ENCODE measurements around the gene ARPP19. TPM values are rescaled to one million over a fixed set of nuclear protein-coding genes. Genes with fewer than 3 reads are reported as not detected.
"Not testable (repeated sequence)": the region's sequence is repeated elsewhere in the genome, so short reads cannot be mapped to it uniquely, and the experiment has no call there.

Gene ARPP19
- total RNA-seq, 2 experiments from 2014 or later, result 182 to 201 TPM

DNA sequence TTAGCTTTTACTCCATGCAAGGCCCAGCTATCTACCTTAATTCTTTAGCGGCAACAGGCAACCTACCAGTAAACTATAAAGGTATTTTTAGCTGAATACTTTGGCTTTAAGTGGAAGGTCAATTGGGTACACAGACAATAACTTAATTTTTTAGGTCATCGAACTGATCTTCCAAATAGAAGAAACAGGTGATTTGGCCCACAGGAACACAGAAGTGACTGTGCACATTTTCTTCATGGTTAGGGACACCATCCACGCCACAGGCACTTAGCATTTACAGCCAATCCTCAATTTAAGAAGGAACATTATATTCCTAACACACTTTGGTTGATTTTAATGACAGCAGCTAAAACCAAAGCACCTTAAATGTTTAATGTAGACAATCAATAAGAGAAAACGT lies 1.9 kb downstream of the ARPP19 start:
- peak overlapping the region; percentile 25 for H3K27ac Mint-ChIP-seq

DNA sequence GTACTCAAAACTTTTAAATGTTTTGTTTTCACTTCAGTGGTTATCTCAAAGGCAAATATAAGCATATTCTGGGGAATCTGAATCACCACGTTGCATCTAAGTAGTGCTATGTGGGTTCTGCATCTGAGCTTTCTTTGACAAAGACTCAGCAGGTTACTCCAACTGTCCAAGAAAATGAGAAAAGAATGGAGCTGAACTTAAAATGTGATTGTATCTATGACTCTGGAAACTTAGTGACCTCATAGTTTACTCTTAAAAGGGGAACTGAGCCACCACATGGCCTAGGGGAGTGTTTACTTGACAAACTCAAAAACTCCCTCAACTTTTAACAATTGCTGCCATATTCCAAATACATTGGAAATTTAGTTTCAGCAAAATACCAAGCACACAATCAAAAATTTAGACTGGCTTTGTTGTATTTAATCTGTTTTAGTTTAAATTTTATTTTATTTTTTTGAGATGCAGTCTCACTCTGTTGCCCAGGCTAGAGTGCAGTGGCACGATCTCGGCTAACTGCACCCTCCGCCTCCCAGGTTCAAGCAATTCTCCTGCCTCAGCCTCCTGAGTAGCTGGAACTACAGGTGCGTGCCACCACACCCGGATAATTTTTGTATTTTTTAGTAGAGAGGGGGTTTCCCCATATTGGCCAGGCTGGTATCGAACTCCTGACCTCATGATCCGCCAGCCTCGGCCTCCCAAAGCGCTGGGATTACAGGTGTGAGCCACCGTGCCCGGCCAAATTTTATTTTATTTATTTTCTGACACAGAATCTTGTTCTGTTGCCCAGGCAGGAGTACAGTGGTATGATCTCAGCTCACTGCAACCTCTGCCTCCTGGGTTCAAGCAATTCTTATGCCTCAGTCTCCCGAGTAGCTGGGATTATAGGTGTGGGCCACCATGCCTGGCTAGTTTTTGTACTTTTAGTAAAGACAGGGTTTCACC lies 3.1 kb downstream of the ARPP19 start:
- H3K4me3 Mint-ChIP-seq; H3K9me3 Mint-ChIP-seq (ENCODE audit: insufficient read depth); POLR2A ChIA-PET; ATAC-seq; H3K27me3 Mint-ChIP-seq (ENCODE audit: low read depth); DNase-seq: not testable (repeated sequence)
- peaks cover 34% of the 10 kb centered on the region for H3K36me3 Mint-ChIP-seq (ENCODE audit: low read depth)
- H3K4me1 Mint-ChIP-seq (ENCODE audit: low read depth), result peaks cover 53% of the 10 kb centered on the region
- CTCF ChIA-PET, result interaction anchor here (1.0 to 1.5 kb wide), 6 partner anchors 8 to 309 kb away, joined by 3 to 5 read pairs (median 3); no protein-coding TSS in a partner anchor
- peak overlapping the region; percentile 46 for H3K27ac Mint-ChIP-seq

More for the DNA sequence above, 1.9 kb downstream of the ARPP19 start:
- peaks cover 34% of the 10 kb centered on the region for H3K36me3 Mint-ChIP-seq (ENCODE audit: low read depth)
- H3K4me3 Mint-ChIP-seq, result peak overlapping the region; percentile 95
- ATAC-seq (no peak), DNase-seq (no peak)
- CTCF ChIA-PET, result interaction anchor here (1.1 to 1.2 kb wide), 2 partner anchors 8 to 110 kb away, joined by 5 to 6 read pairs; no protein-coding TSS in a partner anchor
- H3K4me1 Mint-ChIP-seq (ENCODE audit: low read depth), result peaks cover 47% of the 10 kb centered on the region
- H3K9me3 Mint-ChIP-seq (ENCODE audit: insufficient read depth), result no peaks in the 10 kb centered on the region
- POLR2A ChIA-PET, result no interaction called here
- no peaks in the 10 kb centered on the region for H3K27me3 Mint-ChIP-seq (ENCODE audit: low read depth)

DNA sequence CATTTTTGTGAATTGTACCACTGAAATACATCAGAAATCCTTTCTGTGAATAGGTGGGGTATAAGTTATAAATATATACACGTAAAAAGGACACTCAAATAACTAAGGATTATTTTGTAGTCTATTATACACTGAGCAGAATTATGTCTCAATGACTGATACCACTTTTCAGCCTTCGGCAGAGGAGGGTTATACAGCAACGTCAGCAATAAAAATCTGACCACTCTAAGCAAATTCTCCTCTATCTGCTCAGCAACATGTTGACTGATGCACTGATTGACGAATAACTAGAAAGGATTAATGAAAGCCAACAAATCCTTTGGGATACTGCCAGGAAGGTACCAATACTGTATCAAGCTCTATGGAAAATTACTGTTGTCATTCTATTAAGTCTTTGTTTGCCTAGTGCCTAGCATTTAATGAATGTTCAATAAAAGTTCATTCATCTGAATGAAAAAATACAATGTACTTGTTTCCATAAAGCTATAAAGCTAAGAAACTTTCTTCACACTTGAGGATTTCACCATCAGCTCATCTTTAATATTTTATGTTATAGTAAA lies 5.2 kb downstream of the ARPP19 start:
- Mint-ChIP-seq H3K27me3 (ENCODE audit: low read depth) (no peaks in the 10 kb centered on the region), H3K4me1 (ENCODE audit: low read depth) (peaks cover 66% of the 10 kb centered on the region), H3K27ac (no peak overlapping the region), H3K9me3 (ENCODE audit: insufficient read depth) (no peaks in the 10 kb centered on the region), H3K36me3 (ENCODE audit: low read depth) (peaks cover 50% of the 10 kb centered on the region), H3K4me3 (no peak overlapping the region)
- POLR2A ChIA-PET, result no interaction called here
- ATAC-seq (no peak), DNase-seq (no peak)
- CTCF ChIA-PET, result interaction anchor here (1.3 to 1.6 kb wide), 3 partner anchors 10 to 307 kb away, joined by 3 to 5 read pairs (median 4); no protein-coding TSS in a partner anchor

DNA sequence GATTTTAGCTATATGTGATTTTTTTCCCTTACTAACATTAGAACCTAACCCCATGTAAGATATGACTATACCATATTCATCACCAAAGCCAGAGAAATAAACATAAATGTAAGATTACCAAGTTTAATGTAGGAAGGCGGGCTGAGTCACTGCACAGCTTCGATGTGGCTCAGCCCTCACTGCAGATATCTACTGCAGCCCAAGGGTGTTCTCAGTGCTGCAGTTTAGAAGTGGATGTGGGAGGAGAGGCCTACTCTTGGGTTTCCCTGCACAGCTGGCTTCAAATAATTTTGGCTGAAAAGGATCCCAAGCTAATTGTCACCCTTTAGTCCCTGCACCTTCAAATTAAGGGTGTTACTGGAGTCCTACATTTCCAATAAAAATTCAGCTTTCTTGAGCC lies 9.3 kb downstream of the ARPP19 start:
- Mint-ChIP-seq H3K27me3 (ENCODE audit: low read depth) (no peaks in the 10 kb centered on the region), H3K4me1 (ENCODE audit: low read depth) (peaks cover 67% of the 10 kb centered on the region), H3K4me3 (no peak overlapping the region), H3K27ac (peak overlapping the region; percentile 44), H3K36me3 (ENCODE audit: low read depth) (peaks cover 54% of the 10 kb centered on the region), H3K9me3 (ENCODE audit: insufficient read depth) (no peaks in the 10 kb centered on the region)
- no peak for DNase-seq
- peak; percentile 39 for ATAC-seq
- ChIA-PET POLR2A (interaction anchor here (0.5 to 1.2 kb wide), 2 partner anchors 32 to 280 kb away, joined by 3 to 5 read pairs; no protein-coding TSS in a partner anchor), CTCF (interaction anchor here (0.7 to 2.4 kb wide), 6 partner anchors 7 to 351 kb away, joined by 3 to 8 read pairs (median 5); no protein-coding TSS in a partner anchor)

DNA sequence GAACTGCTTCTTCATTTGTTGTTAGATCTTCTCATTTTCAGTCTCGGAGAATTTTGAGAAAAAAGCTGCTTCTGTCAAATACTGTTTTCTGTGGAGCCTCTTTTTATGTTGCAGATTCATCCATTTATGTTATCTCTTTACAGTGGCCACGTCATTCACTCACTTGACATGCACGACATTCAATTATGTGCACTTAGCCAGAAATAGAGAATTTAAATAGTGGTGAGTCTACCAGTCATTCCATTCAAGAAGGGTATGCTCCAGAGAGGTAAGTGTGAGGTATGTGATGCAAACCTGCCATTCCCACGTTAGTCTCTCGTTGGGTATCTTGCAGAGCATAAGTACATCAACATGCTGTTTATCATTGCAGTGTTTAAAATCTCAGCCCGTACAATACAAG lies 9.8 kb downstream of the ARPP19 start:
- H3K9me3 Mint-ChIP-seq (ENCODE audit: insufficient read depth), result no peaks in the 10 kb centered on the region

DNA sequence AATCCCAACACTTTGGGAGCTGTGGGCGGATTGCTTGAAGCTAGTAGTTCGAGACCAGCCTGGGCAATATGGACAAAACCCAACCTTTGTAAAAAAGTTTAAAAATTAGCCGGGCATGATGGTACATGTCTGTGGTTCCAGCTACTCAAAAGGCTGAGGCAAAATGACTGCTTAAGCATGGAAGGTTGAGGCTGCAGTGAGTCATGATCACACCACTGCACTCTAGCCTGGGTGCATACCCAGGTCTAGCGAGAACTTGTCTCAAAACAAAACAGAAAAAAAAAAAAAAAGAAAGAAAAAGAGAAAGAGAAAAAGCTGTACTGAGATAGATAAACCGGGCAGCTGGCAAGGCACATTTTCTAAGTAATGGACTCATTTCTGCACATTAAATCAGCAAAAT lies 10.6 kb downstream of the ARPP19 start:
- peaks cover 54% of the 10 kb centered on the region for H3K4me1 Mint-ChIP-seq (ENCODE audit: low read depth)
- H3K4me3 Mint-ChIP-seq, result no peak overlapping the region
- ATAC-seq, result peak; percentile 89
- ChIA-PET POLR2A (interaction anchor here (1.4 kb wide), 1 partner anchor 11 kb away, joined by 6 read pairs; the partner anchor contains the start of gene ARPP19), CTCF (interaction anchor here (0.9 to 2.4 kb wide), 3 partner anchors 9 to 227 kb away, joined by 3 to 8 read pairs (median 6); no protein-coding TSS in a partner anchor)
- H3K27me3 Mint-ChIP-seq (ENCODE audit: low read depth), result no peaks in the 10 kb centered on the region
- peak; percentile 61 for DNase-seq
- peaks cover 49% of the 10 kb centered on the region for H3K36me3 Mint-ChIP-seq (ENCODE audit: low read depth)
- no peaks in the 10 kb centered on the region for H3K9me3 Mint-ChIP-seq (ENCODE audit: insufficient read depth)
- H3K27ac Mint-ChIP-seq, result peak overlapping the region; percentile 64

More for the DNA sequence above, 9.8 kb downstream of the ARPP19 start:
- Mint-ChIP-seq H3K4me1 (ENCODE audit: low read depth) (peaks cover 62% of the 10 kb centered on the region), H3K36me3 (ENCODE audit: low read depth) (peaks cover 53% of the 10 kb centered on the region), H3K4me3 (peak overlapping the region; percentile 17), H3K27ac (peak overlapping the region; percentile 66), H3K27me3 (ENCODE audit: low read depth) (no peaks in the 10 kb centered on the region)
- no peak for ATAC-seq
- CTCF ChIA-PET, result interaction anchor here (0.7 to 2.4 kb wide), 5 partner anchors 8 to 351 kb away, joined by 3 to 8 read pairs (median 4); no protein-coding TSS in a partner anchor
- DNase-seq, result no peak
- POLR2A ChIA-PET, result interaction anchor here (0.5 to 1.4 kb wide), 3 partner anchors 10 to 279 kb away, joined by 3 to 6 read pairs (median 5); partner anchors contain the start of gene ARPP19

DNA sequence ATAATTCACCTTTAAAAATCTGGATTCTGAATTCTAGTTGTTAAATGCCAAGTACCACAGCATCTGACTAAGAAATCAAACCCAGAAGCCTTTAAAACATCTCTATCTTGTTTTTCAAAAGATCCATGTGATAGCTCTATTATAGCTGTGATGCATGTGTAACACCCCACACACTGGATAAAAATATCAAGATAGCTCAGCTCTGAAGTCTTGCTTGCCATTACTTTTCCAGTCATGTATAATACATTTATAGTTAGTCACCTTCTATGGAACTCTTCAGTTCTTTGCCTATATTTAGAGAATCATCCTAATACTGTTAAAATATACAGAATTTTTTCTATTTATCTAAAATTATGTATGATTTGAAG lies 11.6 kb downstream of the ARPP19 start:
- Mint-ChIP-seq H3K9me3 (ENCODE audit: insufficient read depth) (no peaks in the 10 kb centered on the region), H3K27ac (no peak overlapping the region)
- ATAC-seq, result no peak

DNA sequence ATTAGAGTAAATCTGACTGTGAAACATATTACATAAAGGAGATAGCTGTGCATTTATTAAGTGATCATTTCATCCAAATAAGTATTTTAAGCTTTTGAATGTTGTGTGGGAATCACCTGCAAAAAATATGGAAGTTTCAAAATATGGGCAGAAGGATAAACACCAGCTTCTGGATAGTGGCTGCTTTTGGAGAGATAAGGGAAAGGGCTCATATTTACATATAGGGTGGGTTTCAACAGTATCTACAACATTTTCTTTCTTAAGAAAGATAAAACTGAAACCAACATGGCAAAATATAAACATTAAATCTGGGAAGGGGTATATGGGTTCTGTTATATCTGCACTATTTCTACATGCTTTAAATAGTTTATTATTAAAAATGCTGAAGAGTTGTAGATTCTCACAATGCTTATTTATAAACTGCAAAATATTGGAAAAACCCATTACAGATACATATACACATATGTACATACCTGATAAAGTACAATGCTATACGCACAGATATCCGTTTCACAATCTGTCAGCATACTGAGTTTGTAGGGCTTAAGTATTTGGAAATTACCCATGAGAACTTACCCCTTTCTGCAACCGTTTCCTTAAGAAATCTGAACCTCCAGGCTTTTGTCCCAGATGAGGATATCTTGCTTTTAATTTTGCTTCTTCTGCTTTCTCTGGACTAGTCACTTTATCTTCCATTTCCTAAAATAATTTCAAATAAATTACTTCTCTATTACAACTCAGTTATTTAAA lies 12.1 kb downstream of the ARPP19 start:
- Mint-ChIP-seq H3K27me3 (ENCODE audit: low read depth) (no peaks in the 10 kb centered on the region), H3K36me3 (ENCODE audit: low read depth) (peaks cover 51% of the 10 kb centered on the region), H3K9me3 (ENCODE audit: insufficient read depth) (no peaks in the 10 kb centered on the region), H3K4me3 (no peak overlapping the region), H3K4me1 (ENCODE audit: low read depth) (peaks cover 42% of the 10 kb centered on the region), H3K27ac (no peak overlapping the region)
- CTCF ChIA-PET, result no interaction called here
- ATAC-seq (no peak), DNase-seq (no peak)
- POLR2A ChIA-PET, result no interaction called here

More for the DNA sequence above, 11.6 kb downstream of the ARPP19 start:
- DNase-seq, result no peak
- Mint-ChIP-seq H3K4me3 (no peak overlapping the region), H3K36me3 (ENCODE audit: low read depth) (peaks cover 46% of the 10 kb centered on the region), H3K4me1 (ENCODE audit: low read depth) (peaks cover 44% of the 10 kb centered on the region), H3K27me3 (ENCODE audit: low read depth) (no peaks in the 10 kb centered on the region)
- CTCF ChIA-PET, result no interaction called here
- POLR2A ChIA-PET, result no interaction called here

DNA sequence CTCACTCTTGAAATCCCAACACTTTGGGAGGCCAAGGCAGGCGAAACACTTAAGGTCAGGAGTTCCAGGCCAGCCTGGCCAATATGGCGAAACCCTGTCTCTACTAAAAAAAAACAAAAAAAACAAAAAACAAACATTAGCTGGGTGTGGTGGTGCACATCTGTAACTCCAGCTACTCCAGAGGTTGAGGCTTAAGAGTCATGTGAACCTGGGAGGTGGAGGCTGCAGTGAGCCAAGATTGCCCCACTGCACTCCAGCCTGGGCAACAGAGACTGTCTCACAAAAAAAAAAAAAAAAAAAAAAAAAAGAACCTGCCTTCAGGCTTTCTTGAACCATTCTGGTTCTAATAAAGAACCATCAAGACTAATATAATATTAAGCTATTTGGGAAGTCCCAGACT lies 16.5 kb downstream of the ARPP19 start:
- Mint-ChIP-seq H3K27ac (no peak overlapping the region), H3K36me3 (ENCODE audit: low read depth) (peaks cover 61% of the 10 kb centered on the region), H3K4me1 (ENCODE audit: low read depth) (peaks cover 12% of the 10 kb centered on the region), H3K9me3 (ENCODE audit: insufficient read depth) (no peaks in the 10 kb centered on the region), H3K27me3 (ENCODE audit: low read depth) (no peaks in the 10 kb centered on the region), H3K4me3 (no peak overlapping the region)
- ATAC-seq (no peak), DNase-seq (no peak)
- POLR2A ChIA-PET, result no interaction called here
- CTCF ChIA-PET, result interaction anchor here (1.0 kb wide), 1 partner anchor 290 kb away, joined by 3 read pairs; no protein-coding TSS in a partner anchor

DNA sequence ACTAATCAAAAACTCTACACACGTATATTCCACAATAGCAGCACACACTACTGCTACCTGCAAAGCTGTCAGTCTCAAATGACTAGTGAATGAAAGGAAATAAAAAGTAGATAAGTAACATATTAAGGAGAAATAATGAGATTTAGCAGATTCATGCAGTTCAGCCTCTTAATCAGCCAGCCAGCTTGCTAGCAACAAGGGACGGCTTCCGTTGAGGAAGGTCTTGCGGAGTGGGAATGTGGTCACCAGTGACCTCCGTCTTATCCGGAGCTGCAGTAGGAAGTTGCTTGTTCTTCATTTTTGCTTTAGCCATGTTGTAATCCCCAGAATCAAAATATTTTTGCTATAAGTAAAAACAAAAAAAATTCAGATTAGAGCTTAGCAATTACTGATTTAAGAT lies 17.1 kb downstream of the ARPP19 start:
- ChIA-PET CTCF (no interaction called here), POLR2A (interaction anchor here (0.6 kb wide), 1 partner anchor 11 kb away, joined by 3 read pairs; no protein-coding TSS in a partner anchor)
- no peak for DNase-seq
- Mint-ChIP-seq H3K27ac (no peak overlapping the region), H3K4me1 (ENCODE audit: low read depth) (peaks cover 15% of the 10 kb centered on the region), H3K9me3 (ENCODE audit: insufficient read depth) (no peaks in the 10 kb centered on the region), H3K4me3 (no peak overlapping the region), H3K36me3 (ENCODE audit: low read depth) (peaks cover 62% of the 10 kb centered on the region), H3K27me3 (ENCODE audit: low read depth) (no peaks in the 10 kb centered on the region)
- ATAC-seq, result no peak

DNA sequence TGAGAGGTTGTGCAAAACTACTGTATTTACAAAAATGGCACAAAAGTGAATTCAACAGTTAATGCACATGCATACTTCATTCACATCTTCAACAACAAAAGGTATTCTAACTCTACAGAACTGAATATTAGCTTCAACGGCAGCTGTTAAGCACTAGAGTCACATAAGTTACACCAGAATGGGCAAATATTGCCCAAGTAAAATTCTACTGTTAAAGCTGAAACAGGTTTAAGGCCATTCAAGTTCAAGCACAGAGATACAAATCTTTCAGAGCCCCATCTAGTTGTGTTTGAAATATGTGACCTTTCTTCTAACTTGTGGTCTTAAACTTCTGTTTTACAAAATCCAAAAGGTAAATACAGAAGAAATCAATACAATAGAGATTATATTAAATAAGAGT lies 17.6 kb downstream of the ARPP19 start:
- Mint-ChIP-seq H3K36me3 (ENCODE audit: low read depth) (peaks cover 62% of the 10 kb centered on the region), H3K4me1 (ENCODE audit: low read depth) (peaks cover 15% of the 10 kb centered on the region)
- H3K27ac Mint-ChIP-seq; ATAC-seq; H3K4me3 Mint-ChIP-seq; H3K27me3 Mint-ChIP-seq (ENCODE audit: low read depth); CTCF ChIA-PET; H3K9me3 Mint-ChIP-seq (ENCODE audit: insufficient read depth); DNase-seq: not testable (repeated sequence)
- POLR2A ChIA-PET, result interaction anchor here (0.6 kb wide), 1 partner anchor 12 kb away, joined by 3 read pairs; no protein-coding TSS in a partner anchor

Data from activated CD8-positive, alpha-beta T cell treated with anti-CD3 and anti-CD28 coated beads, Interleukin-2, amount 10 ng/mL, durations not matched to agents 7 days and 5 days (primary cell).